GM18511 (cell line): ENCODE measurements around the gene DUS1L.

Experiments used
- ATAC-seq: cut with Tn5 transposase; IDR thresholded peaks from one replicate; pipeline ENCODE4 v1.9.1; 2021; ENCODE audit warnings: mild to moderate bottlenecking, moderate library complexity; ENCODE audit not compliant: unreplicated experiment

Gene DUS1L

GRCh38 chr17:82077617-82078358, 12.2 kb upstream of the DUS1L start:
- ATAC-seq, result no peak

GRCh38 chr17:82076785-82077591, 11.4 kb upstream of the DUS1L start:
- ATAC-seq, result no peak

DNA sequence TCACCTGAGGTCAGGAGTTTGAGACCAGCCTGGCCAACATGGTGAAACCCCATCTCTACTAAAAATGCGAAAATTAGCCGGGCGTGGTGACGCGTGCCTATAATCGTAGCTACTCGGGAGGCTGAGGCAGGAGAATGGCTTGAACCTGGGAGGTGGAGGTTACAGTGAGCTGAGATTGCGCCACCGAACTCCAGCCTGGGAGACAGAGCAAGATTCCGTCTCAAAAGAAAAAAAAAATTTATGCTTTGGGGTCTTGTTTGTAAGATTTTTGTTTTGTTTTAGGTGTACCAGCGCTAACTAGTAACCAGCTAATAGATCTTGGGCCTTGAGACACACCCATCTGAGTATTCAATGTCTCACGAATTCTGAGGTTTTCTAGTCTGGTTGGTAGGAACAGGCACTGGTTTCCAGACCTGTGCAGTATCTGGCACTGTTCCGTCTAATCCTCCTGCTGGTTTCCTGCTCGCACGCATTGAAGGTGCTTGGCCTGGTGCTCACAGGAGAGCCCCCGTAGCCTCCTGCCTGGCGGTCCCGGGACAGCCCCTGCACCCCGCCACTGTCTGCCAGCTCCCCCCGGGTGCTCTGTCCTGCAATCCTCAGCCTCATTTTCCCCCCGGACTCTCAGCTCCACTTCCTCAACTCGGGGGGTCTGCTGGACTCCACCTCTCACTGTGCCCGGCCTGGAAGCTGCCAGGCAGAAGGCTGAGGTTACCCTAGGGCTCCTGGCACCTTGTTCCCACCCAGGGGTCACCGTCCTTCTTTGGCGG, 10.6 kb upstream of the DUS1L start:
- no peak for ATAC-seq

GRCh38 chr17:82073446-82073845, 7.8 kb upstream of the DUS1L start:
- no peak for ATAC-seq

DNA sequence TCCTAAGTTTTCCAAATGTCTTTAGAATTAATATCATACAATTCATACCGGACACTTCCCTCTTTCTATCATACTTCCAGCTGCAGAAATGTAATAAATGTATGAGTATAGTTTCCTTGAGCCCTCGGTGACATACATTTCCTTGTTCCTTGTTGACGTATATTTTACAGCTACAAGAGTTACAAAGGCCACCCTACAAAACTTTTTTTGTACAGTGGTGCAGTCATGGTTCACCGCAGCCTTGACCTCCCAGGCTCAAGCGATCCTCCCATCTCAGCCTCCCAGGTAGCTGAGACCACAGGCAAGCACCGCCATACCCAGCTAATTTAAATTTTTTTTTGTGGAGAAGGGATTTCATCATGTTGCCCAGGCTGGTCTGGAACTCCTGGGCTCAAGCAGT, 7.2 kb upstream of the DUS1L start:
- no peak for ATAC-seq

GRCh38 chr17:82070611-82071010, 5.0 kb upstream of the DUS1L start:
- ATAC-seq, result no peak

GRCh38 chr17:82065193-82065637, 389 bp downstream of the DUS1L start:
- peak; percentile 13 for ATAC-seq

GRCh38 chr17:82064433-82065192, 991 bp downstream of the DUS1L start:
- ATAC-seq, result no peak

- no peak for ATAC-seq
Observed at GRCh38 chr17:82063424-82064415, 1.9 kb downstream of the DUS1L start.

DNA sequence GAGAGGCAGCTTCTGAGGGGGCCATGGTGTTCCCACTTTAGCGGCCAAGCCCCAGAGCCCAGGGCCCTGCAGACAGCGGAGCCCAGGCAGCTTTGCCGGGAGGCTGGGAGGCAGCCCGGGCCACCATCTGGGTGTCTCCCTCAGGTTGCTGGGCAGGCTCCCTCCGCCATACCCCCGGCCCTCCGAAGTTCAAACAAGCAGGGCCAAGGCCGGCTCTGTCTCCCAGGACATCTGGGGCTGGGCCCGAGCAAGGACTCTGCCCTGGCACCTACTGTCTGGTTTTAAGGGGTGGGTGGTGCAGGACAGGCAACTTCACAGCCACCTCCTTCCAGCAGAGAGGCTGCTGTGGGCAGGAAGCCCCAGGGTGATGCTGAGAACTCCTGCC, 2.6 kb downstream of the DUS1L start:
- no peak for ATAC-seq

GRCh38 chr17:82062076-82062983, 3.3 kb downstream of the DUS1L start:
- ATAC-seq, result no peak

DNA sequence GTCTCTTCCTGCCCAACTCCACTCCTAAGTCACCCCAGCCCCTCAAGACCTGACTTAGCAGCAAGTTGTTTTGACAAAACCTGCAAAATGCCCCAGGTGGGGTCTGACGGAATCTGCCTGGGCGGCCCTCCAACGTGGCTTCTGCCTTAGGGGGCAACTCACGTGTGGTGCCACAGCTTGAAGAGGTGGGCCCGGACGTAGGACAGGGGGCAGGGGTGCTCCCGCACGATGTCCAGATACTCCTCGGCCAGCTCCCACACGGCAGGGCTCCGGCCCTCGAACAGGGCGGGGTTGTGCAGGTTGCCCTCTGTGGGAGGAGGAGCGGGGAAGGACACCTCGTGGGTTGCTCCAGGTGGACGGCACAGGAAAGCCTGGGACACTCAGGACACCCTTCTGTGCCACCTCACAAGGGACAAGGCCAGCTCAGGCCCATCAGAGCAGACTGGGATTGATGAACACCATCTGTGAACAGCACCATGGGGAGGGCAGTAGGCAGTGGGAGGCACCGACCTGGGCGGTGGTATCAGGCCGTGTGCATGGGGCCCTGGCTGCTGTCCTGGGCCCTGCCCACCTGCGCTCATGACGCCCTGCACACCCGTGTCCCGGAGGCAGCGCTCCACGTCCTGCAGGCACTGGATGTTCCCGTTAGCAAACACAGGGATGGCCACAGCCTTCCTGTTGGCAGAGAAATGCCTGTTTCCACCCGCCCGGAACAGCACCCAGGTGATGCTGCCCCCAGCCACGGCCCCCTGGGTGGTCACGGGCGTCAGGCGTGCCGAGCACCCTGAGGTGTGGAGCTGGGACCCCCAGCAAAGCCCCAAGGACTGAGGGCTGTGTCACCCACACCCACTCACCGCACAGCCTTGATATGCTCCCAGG, 4.3 kb downstream of the DUS1L start:
- no peak for ATAC-seq

- no peak for ATAC-seq
Observed at GRCh38 chr17:82060614-82061013, 5.0 kb downstream of the DUS1L start.

- no peak for ATAC-seq
Observed at GRCh38 chr17:82060001-82060380, 5.6 kb downstream of the DUS1L start.

DNA sequence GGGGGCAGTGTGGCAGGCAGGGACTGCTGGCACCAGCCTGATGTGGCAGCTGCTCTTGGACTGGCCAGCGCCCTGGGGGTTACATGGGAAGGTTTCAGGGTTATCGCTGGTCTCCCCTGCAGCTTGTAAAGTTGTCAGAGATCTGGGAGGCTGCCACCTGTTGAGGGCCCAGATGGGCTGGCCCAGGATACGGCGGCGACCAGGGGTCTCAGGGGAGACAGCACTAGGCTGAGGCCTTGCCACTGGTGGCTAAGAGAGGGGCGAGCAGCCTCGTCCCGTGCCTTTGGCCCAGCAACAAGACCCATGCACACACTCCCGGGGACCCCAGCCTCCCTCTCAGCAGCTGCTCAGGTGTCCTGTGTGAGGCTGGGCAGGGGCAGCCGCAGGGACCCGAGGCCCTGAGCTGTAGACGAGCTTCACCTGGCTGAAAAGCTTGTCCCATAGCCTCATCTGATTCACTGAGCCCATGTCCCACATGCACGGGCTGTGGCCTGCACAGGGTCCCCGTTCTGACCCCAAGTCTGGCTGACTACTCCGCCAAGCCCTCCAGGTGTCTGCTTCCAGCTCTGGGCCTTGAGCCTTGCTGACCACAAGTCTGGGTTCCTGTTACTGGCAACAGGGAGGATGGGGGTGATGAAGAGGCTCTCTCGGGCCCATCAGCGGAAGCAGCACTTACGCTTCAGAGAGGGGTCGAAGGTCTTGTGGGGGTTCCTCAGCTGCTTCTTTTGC, 6.2 kb downstream of the DUS1L start:
- no peak for ATAC-seq

DNA sequence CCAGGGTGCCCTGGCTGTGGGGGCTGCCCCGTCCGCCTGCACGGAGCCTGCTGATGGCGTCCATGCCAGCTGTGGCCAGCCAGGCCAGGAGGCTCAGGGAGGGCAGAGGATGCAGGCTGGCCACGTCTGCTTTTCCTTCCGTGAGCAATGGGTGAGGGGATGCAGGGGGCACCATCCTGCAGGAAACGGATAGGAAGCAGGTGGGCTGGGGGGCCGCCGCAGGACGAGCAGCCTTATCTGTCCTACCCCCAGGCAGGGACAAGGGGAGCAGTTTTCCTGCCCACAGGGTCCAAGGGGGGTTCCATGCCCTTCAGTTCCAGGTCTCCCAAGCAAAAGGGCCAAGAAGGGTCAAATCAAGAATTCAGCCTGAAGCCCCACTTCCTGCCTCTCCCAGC, 6.8 kb downstream of the DUS1L start:
- ATAC-seq, result no peak

GRCh38 chr17:82058230-82058854, 7.3 kb downstream of the DUS1L start:
- no peak for ATAC-seq
